WTC11 (cell line): ENCODE results near the gene ZBTB39. TPM values are rescaled to one million over a fixed set of nuclear protein-coding genes. Genes with fewer than 3 reads are reported as not detected.
A peak's percentile ranks its signal among the peaks of the same experiment; 100 is the strongest.
"Not testable (repeated sequence)": the region's sequence is repeated elsewhere in the genome, so short reads cannot be mapped to it uniquely, and the experiment has no call there.

Source experiments
- ATAC-seq: fragments of 200-7000 bp; cut with Tn5 transposase; 2 replicates; pipeline ENCODE4 v1.10.0; 2021; ENCODE audit warnings: mild to moderate bottlenecking, moderate library complexity
- Bru-seq: library from RNA; stranded (reverse); fragments of 400-500 nt; gene quantifications from one replicate; lab custom pipeline; 2021; lab: Mats Ljungman, UMichigan
- CTCF ChIA-PET: fragments of 300-600 bp; sonication (Branson Sonifier 250); formaldehyde crosslinking; loops from one replicate; lab custom pipeline; 2021; ENCODE audit warnings: antibody characterized with exemption; lab: Charles Lee
- POLR2A ChIA-PET: fragments of 350-600 bp; sonication (Branson Sonifier 250); formaldehyde crosslinking; loops from one replicate; lab custom pipeline; 2021; ENCODE audit warnings: antibody characterized with exemption; lab: Charles Lee
- DNase-seq: peaks from one replicate; pipeline ENCODE4 v3.0.0; 2021; ENCODE audit warnings: low spot score
- H3K27ac Mint-ChIP-seq: 2 replicates; pipeline ENCODE4 v1.8.0; 2021; ENCODE audit warnings: mixed read lengths
- H3K27me3 Mint-ChIP-seq: 2 replicates; pipeline ENCODE4 v1.8.0; 2021; ENCODE audit warnings: low read depth, mild to moderate bottlenecking, moderate library complexity, mixed read lengths
- H3K36me3 Mint-ChIP-seq: 2 replicates; pipeline ENCODE4 v1.8.0; 2021; ENCODE audit warnings: mixed read lengths
- H3K4me1 Mint-ChIP-seq: 2 replicates; pipeline ENCODE4 v1.8.0; 2022; ENCODE audit warnings: mixed read lengths
- H3K4me3 Mint-ChIP-seq: 2 replicates; pipeline ENCODE4 v1.8.0; 2021; ENCODE audit warnings: mild to moderate bottlenecking, moderate library complexity, mixed read lengths
- H3K9me3 Mint-ChIP-seq: 2 replicates; pipeline ENCODE4 v1.8.0; 2021; ENCODE audit warnings: mixed read lengths
- ATF3 ChIP-seq: sonication (generic); formaldehyde crosslinking; conservative IDR thresholded peaks from 2 replicates; pipeline ENCODE4 v1.8.1; 2022; ENCODE audit warnings: mild to moderate bottlenecking, missing genetic modification reagents
- E2F1 ChIP-seq: sonication (generic); formaldehyde crosslinking; IDR thresholded peaks from 2 replicates; pipeline ENCODE4 v1.8.0; 2022; ENCODE audit warnings: mild to moderate bottlenecking, missing genetic modification reagents
- EMX1 ChIP-seq: fragments of 250-450 bp; sonication (Bioruptor Pico); IDR thresholded peaks from 2 replicates; pipeline ENCODE4 v1.8.0; 2021; ENCODE audit warnings: mild to moderate bottlenecking
- ETV6 ChIP-seq: sonication (generic); formaldehyde crosslinking; IDR thresholded peaks from 2 replicates; pipeline ENCODE4 v1.8.1; 2022; ENCODE audit warnings: mild to moderate bottlenecking, missing genetic modification reagents
- FOXK1 ChIP-seq: sonication (generic); formaldehyde crosslinking; IDR thresholded peaks from 2 replicates; pipeline ENCODE4 v1.8.0; 2022; ENCODE audit warnings: mild to moderate bottlenecking, moderate library complexity, missing genetic modification reagents
- FOXP1 ChIP-seq: sonication (generic); formaldehyde crosslinking; IDR thresholded peaks from 2 replicates; pipeline ENCODE4 v1.8.0; 2022; ENCODE audit warnings: missing genetic modification reagents, mild to moderate bottlenecking, moderate library complexity, borderline replicate concordance
- FOXP4 ChIP-seq: sonication (generic); formaldehyde crosslinking; IDR thresholded peaks from 2 replicates; pipeline ENCODE4 v1.8.0; 2022; ENCODE audit warnings: mild to moderate bottlenecking, missing genetic modification reagents
- KAT7 ChIP-seq: sonication (generic); formaldehyde crosslinking; IDR thresholded peaks from 2 replicates; pipeline ENCODE4 v1.8.1; 2023; ENCODE audit warnings: missing genetic modification reagents, mild to moderate bottlenecking, borderline replicate concordance
- RELA ChIP-seq: sonication (generic); formaldehyde crosslinking; IDR thresholded peaks from 2 replicates; pipeline ENCODE4 v1.8.1; 2022; ENCODE audit warnings: missing genetic modification reagents, mild to moderate bottlenecking, borderline replicate concordance
- SP1 ChIP-seq: sonication (generic); formaldehyde crosslinking; conservative IDR thresholded peaks from 2 replicates; pipeline ENCODE4 v1.8.1; 2022; ENCODE audit warnings: missing genetic modification reagents
- TCF7 ChIP-seq: sonication (generic); formaldehyde crosslinking; IDR thresholded peaks from 2 replicates; pipeline ENCODE4 v1.8.0; 2022; ENCODE audit warnings: mild to moderate bottlenecking, low read depth, missing genetic modification reagents, moderate library complexity
- TP53 ChIP-seq: sonication (generic); formaldehyde crosslinking; IDR thresholded peaks from 2 replicates; pipeline ENCODE4 v1.8.1; 2023; ENCODE audit warnings: mild to moderate bottlenecking, missing genetic modification reagents
- ZNF121 ChIP-seq: sonication (generic); formaldehyde crosslinking; IDR thresholded peaks from 2 replicates; pipeline ENCODE4 v1.8.0; 2023; ENCODE audit warnings: missing genetic modification reagents
- long read RNA-seq, 3 experiments: library from RNA in 1 of 3; library from capped mRNA in 1 of 3; library from polyadenylated mRNA in 1 of 3; unstranded in 2 of 3; stranded (forward) in 1 of 3; transcript quantifications; one replicate each; pipeline ENCODE4 v2.0.0, GENCODE V29; 2021
- total RNA-seq: library from RNA; stranded (reverse); gene quantifications from 3 replicates; pipeline ENCODE4 v1.2.3, GENCODE V29; 2021
- TF ChIP-seq, protein P1 (sequence below): sonication (generic); formaldehyde crosslinking; IDR thresholded peaks from 2 replicates; pipeline ENCODE4 v1.8.1; 2022; ENCODE audit warnings: low read depth, mild to moderate bottlenecking, moderate library complexity, missing genetic modification reagents, borderline replicate concordance

The ZBTB39 gene, protein sequence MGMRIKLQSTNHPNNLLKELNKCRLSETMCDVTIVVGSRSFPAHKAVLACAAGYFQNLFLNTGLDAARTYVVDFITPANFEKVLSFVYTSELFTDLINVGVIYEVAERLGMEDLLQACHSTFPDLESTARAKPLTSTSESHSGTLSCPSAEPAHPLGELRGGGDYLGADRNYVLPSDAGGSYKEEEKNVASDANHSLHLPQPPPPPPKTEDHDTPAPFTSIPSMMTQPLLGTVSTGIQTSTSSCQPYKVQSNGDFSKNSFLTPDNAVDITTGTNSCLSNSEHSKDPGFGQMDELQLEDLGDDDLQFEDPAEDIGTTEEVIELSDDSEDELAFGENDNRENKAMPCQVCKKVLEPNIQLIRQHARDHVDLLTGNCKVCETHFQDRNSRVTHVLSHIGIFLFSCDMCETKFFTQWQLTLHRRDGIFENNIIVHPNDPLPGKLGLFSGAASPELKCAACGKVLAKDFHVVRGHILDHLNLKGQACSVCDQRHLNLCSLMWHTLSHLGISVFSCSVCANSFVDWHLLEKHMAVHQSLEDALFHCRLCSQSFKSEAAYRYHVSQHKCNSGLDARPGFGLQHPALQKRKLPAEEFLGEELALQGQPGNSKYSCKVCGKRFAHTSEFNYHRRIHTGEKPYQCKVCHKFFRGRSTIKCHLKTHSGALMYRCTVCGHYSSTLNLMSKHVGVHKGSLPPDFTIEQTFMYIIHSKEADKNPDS
- total RNA-seq = 20.2 to 23.0 TPM (median 22.5 TPM) in 3 replicates
- percentile 95 among the genes with signal in this experiment for Bru-seq, nascent RNA
- long read RNA-seq, experiment 1, full-length matches to known transcripts = 41 of 72 reads
- long read RNA-seq, experiment 1, partial matches to known transcripts = 0 of 72 reads
- long read RNA-seq, experiment 1, other reads (novel, unspliced or antisense) = 31 of 72 reads
- long read RNA-seq, experiment 2, full-length matches to known transcripts = 5 of 23 reads
- long read RNA-seq, experiment 2, partial matches to known transcripts = 0 of 23 reads
- long read RNA-seq, experiment 2, other reads (novel, unspliced or antisense) = 18 of 23 reads
- long read RNA-seq, experiment 3, full-length matches to known transcripts = 1 of 1 reads
- long read RNA-seq, experiment 3, partial matches to known transcripts = 0 of 1 reads
- long read RNA-seq, experiment 3, other reads (novel, unspliced or antisense) = 0 of 1 reads

DNA sequence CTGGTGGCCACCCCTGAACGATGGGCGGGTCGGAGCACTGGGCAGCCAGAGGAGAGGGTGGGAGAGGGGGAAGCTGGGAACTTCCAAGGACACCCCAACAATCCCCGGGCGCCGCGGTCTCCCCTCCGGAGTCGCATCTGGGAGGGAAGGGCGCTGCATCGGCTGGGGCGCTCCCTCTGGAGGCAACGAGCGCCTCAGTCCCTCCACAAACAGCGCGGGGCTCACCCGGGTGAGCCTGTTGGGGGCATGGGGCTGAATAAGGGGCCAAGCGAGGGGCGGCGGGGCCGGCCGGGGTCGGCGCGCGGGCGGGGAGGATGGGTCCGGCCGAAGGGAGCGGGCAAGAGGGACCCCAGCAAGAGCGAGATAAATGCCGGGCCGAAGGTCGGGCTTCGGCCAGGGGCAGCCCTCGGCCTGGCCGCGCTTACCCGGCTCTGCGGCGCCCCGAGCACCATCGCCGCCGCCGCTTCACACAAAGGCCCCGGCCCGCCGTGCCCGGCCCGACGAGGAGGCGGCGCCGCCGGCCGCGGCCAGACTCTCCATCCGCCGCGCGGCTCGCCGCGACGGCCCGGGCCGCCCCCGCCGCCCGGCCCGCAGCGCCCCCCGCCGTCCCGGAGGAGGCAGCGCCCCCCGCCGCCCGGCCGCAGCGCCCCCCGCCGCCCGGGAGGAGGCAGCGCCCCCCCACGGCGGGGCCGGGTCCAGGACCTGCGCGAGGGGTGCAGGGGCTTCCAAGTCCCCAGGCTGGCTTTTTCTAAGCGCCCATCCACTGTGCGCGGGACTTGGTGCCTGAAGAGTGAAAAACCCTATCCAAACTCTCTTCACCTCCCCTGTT, at the start of gene ZBTB39:
Gene ZBTB39 (minus strand): TSS at position 567 of the 829 bp plus-strand sequence. CDS start 1,629 bp downstream, outside the sequence.
- peak; percentile 63 for DNase-seq
- H3K36me3 Mint-ChIP-seq = peaks cover 27% of the 10 kb centered on the region
- ChIA-PET CTCF (interaction anchor here (0.8 to 2.1 kb wide), 11 partner anchors 9 to 249 kb away, joined by 3 to 10 read pairs (median 6); partner anchors contain the start of genes HSD17B6, LRP1, STAT6 and TAC3), POLR2A (interaction anchor here (0.7 kb wide), 1 partner anchor 63 kb away, joined by 4 read pairs; no protein-coding TSS in a partner anchor)
- TF ChIP-seq EMX1 (no peak), ATF3 (no peak), E2F1 (CRISPR knock-in tag) (no peak), RELA (CRISPR knock-in tag) (0 out of 2 replicates have a peak, but pooled peaks have one; percentile 38), FOXP4 (0 out of 2 replicates have a peak, but pooled peaks have one; percentile 48), FOXK1 (CRISPR knock-in tag) (0 out of 2 replicates have a peak, but pooled peaks have one; percentile 21), ZNF121 (CRISPR knock-in tag) (no peak), ETV6 (CRISPR knock-in tag) (0 out of 2 replicates have a peak, but pooled peaks have one; percentile 53), TCF7 (0 out of 2 replicates have a peak, but pooled peaks have one; percentile 28), KAT7 (CRISPR knock-in tag) (peak; percentile 65; the same call in 1 of the 2 replicates), SP1 (CRISPR knock-in tag) (peak; percentile 39; the same call in 1 of the 2 replicates), FOXP1 (CRISPR knock-in tag) (peak; percentile 58; the same call in 1 of the 2 replicates)
- H3K4me1 Mint-ChIP-seq = peaks cover 44% of the 10 kb centered on the region
- H3K4me3 Mint-ChIP-seq = peak within 1 kb of the TSS; percentile 93
- H3K27ac Mint-ChIP-seq = no peak within 1 kb of the TSS
- ATAC-seq = peak; percentile 67
- no peaks in the 10 kb centered on the region for H3K9me3 Mint-ChIP-seq
- H3K27me3 Mint-ChIP-seq = no peaks in the 10 kb centered on the region

- H3K27ac Mint-ChIP-seq = no peak overlapping the region
- H3K4me3 Mint-ChIP-seq = no peak overlapping the region
- peaks cover 5% of the 10 kb centered on the region for H3K9me3 Mint-ChIP-seq
- no peak for ATAC-seq
- CTCF ChIA-PET = no interaction called here
- no peak for DNase-seq
- TF ChIP-seq, protein P1, sequence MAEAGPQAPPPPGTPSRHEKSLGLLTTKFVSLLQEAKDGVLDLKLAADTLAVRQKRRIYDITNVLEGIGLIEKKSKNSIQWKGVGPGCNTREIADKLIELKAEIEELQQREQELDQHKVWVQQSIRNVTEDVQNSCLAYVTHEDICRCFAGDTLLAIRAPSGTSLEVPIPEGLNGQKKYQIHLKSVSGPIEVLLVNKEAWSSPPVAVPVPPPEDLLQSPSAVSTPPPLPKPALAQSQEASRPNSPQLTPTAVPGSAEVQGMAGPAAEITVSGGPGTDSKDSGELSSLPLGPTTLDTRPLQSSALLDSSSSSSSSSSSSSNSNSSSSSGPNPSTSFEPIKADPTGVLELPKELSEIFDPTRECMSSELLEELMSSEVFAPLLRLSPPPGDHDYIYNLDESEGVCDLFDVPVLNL = no peak
- TF ChIP-seq TP53 (CRISPR knock-in tag) = no peak
- peaks cover 57% of the 10 kb centered on the region for H3K36me3 Mint-ChIP-seq
- POLR2A ChIA-PET = no interaction called here
- H3K4me1 Mint-ChIP-seq = no peaks in the 10 kb centered on the region
- H3K27me3 Mint-ChIP-seq = no peaks in the 10 kb centered on the region
These were observed 49.5 kb upstream of the ZBTB39 start for GRCh38 chr12:57055824-57056223.

DNA sequence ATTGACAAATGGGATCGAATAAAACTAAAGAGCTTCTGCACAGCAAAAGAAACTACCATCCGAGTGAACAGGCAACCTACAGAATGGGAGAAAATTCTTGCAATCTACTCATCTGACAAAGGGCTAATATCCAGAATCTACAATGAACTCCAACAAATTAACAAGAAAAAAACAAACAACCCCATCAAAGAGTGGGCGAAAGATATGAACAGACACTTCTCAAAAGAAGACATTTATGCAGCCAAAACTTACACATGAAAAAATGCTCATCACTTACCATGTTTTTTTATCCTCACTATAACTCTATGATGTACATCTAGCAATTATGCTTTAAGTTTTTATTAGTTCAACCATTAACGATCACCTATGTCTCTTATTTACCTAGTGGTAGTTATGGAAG, 47.6 kb upstream of the ZBTB39 start:
- H3K27ac Mint-ChIP-seq, H3K27me3 Mint-ChIP-seq, ATAC-seq, DNase-seq, POLR2A ChIA-PET, CTCF ChIA-PET, H3K4me1 Mint-ChIP-seq, H3K9me3 Mint-ChIP-seq, H3K4me3 Mint-ChIP-seq: not testable (repeated sequence)
- peaks cover 40% of the 10 kb centered on the region for H3K36me3 Mint-ChIP-seq

DNA sequence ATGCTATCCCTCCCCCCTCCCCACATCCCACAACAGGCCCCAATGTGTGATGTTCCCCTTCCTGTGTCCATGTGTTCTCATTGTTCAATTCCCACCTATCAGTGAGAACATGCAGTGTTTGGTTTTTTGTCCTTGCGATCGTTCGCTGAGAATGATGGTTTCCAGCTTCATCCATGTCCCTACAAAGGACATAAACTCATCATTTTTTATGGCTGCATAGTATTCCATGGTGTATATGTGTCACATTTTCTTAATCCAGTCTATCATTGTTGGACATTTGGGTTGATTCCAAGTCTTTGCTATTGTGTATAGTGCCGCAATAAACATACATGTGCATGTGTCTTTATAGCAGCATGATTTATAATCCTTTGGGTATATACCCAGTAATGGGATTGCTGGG, 46.8 kb upstream of the ZBTB39 start:
- ATAC-seq, POLR2A ChIA-PET, H3K4me1 Mint-ChIP-seq, H3K9me3 Mint-ChIP-seq, H3K27ac Mint-ChIP-seq, H3K27me3 Mint-ChIP-seq, H3K4me3 Mint-ChIP-seq, DNase-seq: not testable (repeated sequence)
- peaks cover 32% of the 10 kb centered on the region for H3K36me3 Mint-ChIP-seq
- CTCF ChIA-PET = interaction anchor here (0.5 to 4.4 kb wide), 3 partner anchors 9 to 59 kb away, joined by 3 to 25 read pairs (median 3); partner anchors contain the start of gene STAT6
